NCI-H345 (cell line): ENCODE results near the gene VCAM1.
"Not testable (repeated sequence)": the region's sequence is repeated elsewhere in the genome, so short reads cannot be mapped to it uniquely, and the experiment has no call there.

ENCODE experiments used
- DNase-seq: peaks from one replicate; lab custom pipeline; 2025; lab: John Stamatoyannopoulos, UW

The VCAM1 gene

DNA sequence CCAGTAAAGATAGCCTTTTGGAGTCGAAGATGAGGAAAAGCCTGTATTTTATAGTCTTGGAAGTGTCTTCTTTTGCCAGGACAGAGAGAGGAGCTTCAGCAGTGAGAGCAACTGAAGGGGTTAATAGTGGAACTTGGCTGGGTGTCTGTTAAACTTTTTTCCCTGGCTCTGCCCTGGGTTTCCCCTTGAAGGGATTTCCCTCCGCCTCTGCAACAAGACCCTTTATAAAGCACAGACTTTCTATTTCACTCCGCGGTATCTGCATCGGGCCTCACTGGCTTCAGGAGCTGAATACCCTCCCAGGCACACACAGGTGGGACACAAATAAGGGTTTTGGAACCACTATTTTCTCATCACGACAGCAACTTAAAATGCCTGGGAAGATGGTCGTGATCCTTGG lies at the start of gene VCAM1:
VCAM1 (plus strand) TSS at position 253 of the 400 bp plus-strand sequence; CDS start at position 372, 119 bp downstream.
- no peak for DNase-seq

GRCh38 chr1:100670083-100670482 lies 49.5 kb upstream of the VCAM1 start:
- no peak for DNase-seq

GRCh38 chr1:100671601-100672000 lies 47.9 kb upstream of the VCAM1 start:
- no peak for DNase-seq

GRCh38 chr1:100683448-100684349 lies 35.8 kb upstream of the VCAM1 start:
- no peak for DNase-seq

GRCh38 chr1:100699744-100700143 lies 19.8 kb upstream of the VCAM1 start:
- no peak for DNase-seq

DNA sequence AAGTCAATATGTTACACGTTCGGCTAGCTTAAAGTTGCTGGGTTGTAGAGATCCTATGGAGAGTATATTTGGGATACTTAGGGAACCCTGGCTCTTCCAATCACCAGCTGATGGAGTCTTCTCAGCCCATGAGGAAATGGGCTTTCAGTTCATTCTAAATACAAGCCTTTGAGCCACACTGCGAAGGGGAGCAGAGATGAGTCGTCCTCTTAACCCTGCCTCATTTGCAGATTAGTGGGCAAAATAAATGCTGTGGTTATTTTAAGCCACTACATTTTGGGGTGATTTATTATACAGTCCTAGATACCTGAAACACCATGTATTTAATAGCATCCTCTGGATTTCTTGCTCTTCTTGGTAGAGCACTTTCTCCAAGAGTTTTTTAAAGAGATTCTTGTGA lies 19.0 kb upstream of the VCAM1 start:
- DNase-seq = no peak

DNA sequence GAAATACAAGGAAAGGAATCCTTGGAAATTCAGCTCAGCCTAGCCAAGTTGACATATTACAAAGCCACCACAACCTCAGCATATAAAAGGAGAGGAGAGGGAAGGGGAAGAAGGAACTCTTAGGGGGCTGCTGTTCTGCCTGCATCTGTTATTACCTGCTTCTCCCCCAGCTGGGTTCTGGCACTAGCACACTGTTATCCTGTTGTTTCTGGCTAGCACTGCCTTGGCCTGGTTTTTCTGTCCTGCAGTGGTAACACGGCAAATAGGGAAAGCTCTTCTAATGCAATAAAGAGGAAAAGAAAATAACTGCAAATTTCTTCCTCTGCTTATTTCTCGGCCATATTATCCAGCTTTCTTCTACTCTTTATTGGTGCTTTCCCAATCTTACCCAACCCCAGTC lies 16.5 kb upstream of the VCAM1 start:
- DNase-seq = no peak

DNA sequence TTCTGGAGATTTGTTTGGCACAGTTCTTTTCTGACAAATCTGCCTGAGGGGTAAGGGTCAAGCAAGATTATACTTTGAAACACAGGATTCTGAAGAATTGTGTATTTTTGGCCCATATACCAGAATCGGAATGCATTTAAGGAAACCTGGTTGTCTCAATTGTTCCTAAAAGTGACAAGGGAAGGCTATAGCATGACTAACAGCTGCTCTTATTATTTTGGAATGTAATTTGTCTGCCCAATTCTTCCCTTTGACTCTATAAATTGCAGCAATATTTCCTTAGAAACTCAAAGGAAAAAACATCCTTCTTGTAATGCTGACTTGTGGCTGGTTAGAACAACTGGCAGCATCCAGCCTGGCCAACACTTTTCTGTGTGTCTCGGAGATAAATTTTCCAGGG lies 15.8 kb upstream of the VCAM1 start:
- no peak for DNase-seq

GRCh38 chr1:100704473-100704872 lies 15.1 kb upstream of the VCAM1 start:
- no peak for DNase-seq

DNA sequence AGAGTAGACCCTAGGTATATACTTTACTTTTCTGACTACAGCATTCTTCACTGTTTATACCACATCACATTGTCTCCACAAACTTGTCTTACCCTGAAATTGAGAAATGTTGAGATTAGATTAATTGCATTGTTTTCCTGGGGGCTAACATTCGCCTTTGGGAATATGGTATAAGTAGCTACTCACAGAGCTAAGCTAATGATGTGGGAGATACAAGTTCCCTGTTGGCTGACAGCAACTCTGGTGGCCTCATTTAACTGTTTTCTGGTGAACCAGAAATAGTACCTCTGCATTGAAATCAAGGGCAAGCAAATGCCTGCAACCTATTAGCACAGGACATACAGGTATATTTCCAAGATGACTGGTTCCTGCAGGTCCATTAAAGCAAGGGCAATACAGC lies 13.2 kb upstream of the VCAM1 start:
- no peak for DNase-seq

GRCh38 chr1:100706856-100707255 lies 12.7 kb upstream of the VCAM1 start:
- DNase-seq = no peak

- DNase-seq = no peak
Observed at GRCh38 chr1:100708476-100709062, 11.0 kb upstream of the VCAM1 start.

GRCh38 chr1:100710906-100711682 lies 8.4 kb upstream of the VCAM1 start:
- DNase-seq = no peak

DNA sequence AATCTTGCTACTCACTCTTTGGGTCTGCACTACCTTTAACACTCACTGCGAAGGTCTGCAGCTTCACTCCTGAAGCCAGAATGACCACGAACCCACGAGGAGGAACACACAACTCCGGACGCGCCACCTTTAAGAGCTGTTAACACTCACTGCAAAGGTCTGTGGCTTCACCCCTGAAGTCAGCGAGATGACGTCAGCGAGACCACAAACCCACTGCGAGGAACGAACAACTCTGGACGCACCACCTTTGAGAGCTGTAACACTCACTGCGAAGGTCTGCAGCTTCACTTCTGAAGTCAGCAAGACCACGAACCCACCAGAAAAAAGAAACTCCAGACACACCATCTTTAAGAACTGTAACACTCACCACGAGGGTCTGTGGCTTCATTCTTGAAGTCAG lies 6.5 kb upstream of the VCAM1 start:
- not testable (repeated sequence) for DNase-seq

DNA sequence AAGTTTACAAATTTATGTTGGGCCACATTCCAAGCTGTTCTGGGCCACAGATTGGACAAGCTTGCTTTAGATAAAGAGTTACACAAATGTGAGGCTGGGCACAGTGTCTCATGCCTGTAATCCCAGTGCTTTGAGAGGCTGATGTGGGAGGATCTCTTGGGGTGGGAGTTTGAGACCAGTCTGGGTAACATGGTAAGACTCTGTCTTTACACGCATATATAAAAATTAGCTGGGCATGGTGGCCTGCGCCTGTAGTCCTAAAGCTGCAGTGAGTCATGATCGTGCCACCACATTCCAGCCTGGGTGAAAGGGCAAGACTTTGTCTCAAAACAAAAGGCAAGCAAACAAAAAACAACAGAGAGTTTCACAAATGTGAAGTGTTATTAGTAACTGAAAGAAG lies 5.9 kb upstream of the VCAM1 start:
- no peak for DNase-seq

GRCh38 chr1:100714599-100714998 lies 4.9 kb upstream of the VCAM1 start:
- DNase-seq = no peak

DNA sequence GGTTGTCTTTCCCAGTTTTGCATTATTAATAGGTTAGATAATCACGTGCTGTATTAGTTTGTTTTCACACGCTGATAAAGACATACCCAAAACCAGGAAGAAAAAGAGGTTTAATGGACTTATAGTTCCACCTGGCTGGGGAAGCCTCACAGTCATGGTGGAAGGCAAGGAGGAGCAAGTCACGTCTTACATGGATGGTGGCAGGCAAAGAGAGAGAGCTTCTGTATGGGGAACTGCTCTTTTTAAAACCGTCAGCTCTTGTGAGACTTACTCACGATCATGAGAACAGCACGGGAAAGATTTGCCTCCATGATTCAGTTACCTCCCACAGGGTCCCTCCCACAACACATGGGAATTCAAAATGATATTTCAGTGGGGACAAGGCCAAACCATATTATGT lies 2.3 kb upstream of the VCAM1 start:
- DNase-seq = no peak

DNA sequence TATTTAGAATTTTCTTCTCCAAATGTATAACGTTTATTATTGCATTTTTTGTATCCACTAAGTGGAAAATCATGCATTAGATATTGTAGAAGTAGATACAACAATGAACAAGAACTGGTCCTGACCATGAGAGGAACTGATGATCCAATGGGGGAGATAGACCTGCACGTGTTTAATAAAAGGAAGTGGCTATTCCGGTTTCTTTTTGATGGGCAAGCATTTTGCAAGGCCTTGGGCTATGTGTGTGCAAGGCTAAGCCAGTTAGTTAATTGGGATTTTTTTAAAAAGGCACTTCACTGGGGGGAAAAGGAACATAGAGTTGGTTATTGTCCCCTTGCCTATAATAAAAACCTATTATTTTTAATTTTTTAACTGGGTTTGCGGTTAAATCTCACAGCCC lies 961 bp upstream of the VCAM1 start:
- DNase-seq = no peak

DNA sequence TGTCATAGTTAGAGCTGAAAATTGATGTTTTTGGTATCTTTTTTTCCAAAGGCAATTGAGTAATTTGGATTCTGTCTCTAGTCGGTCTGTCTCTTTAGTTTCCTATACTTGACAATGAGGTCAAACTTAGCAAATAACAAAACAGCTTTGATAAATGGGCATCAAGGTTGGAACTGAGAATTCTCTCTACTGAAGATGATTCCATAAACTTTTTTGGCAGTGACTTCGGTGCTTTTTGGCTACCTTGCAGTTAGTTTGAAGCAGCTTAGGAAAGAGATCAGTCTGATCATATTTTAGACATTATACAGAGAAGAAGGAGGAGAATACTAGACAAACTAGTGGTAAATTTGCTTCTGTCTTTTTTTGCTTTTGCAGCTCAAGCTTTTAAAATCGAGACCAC lies 559 bp downstream of the VCAM1 start:
- DNase-seq = no peak

DNA sequence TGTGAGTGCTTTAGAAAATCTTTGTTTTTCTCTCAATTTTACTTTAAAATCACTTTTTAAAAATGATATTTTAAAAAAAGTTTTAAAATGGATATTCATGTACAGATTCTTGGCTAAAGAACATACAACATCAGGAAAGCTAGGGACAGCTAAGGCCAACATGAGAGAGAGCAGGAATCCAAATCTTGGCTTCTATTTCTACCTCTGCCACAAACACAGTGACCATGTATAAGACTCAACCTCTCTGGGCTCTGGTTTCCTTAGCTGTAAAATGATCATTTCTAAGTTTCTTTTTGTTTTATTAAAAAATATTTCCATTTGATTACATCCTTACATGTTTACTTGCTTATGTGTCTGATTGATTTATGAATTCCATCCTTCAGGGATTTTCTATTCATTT lies 1.2 kb downstream of the VCAM1 start:
- DNase-seq = no peak

- DNase-seq = no peak
Observed at GRCh38 chr1:100721526-100722207, 2.1 kb downstream of the VCAM1 start.

- DNase-seq = no peak
Observed at GRCh38 chr1:100722221-100722620, 2.7 kb downstream of the VCAM1 start.
